Esophagus muscularis mucosa (tissue), 4 donors: ENCODE results near the gene SFXN3.

Experiments
- CTCF ChIP-seq, 3 experiments: fragments of 200-600 bp in 2 of 3; fragments of 450-650 bp in 1 of 3; sonication (generic) in 2 of 3; IDR thresholded peaks; one replicate each; pipeline ENCODE4 v1.5.1; 2017 to 2019; ENCODE audit warnings: antibody characterized with exemption in 3 of 3, mild to moderate bottlenecking in 2 of 3, moderate library complexity in 1 of 3
- EP300 ChIP-seq: sonication (generic); formaldehyde crosslinking; IDR thresholded peaks from one replicate; pipeline ENCODE4 v1.6.1; 2017; ENCODE audit warnings: antibody characterized with exemption
- POLR2AphosphoS5 ChIP-seq, 2 donors: sonication (generic); formaldehyde crosslinking; IDR thresholded peaks; one replicate each; pipeline ENCODE4 v1.6.1; 2017; ENCODE audit warnings: antibody characterized with exemption in 2 of 2

GRCh38 chr10:101070098-101070497 is 39.1 kb downstream of the SFXN3 start:
- TF ChIP-seq CTCF (IDR thresholded peaks at IDR 0.05) (no peak), EP300 (no peak), POLR2AphosphoS5 (IDR thresholded peaks at IDR 0.05) (no peak)
